ENCODE results near the gene TFR2. TPM values are rescaled to one million over a fixed set of nuclear protein-coding genes. Genes with fewer than 3 reads are reported as not detected.

Gene TFR2
- total and polyA plus RNA-seq, 2 experiments from 2014 or later, result 3.7 to 4.2 TPM

GRCh38 chr7:100679129-100679926 lies 38.0 kb upstream of the TFR2 start (continued):
- TF ChIP-seq ZNF462 (CRISPR knock-in tag; IDR thresholded peaks at IDR 0.05), result no peak

- H3K27ac Mint-ChIP-seq, result peak overlapping the region; percentile 37; the same call in 1 of the 2 replicates
Measured at GRCh38 chr7:100678291-100678984, 37.1 kb upstream of the TFR2 start.

More at GRCh38 chr7:100678291-100678984, 37.1 kb upstream of the TFR2 start:
- Histone ChIP-seq H3F3A (replicated peaks; ENCODE audit: low read depth) (peaks cover 40% of the 10 kb centered on the region), H3K4me2 (no peak overlapping the region), H3K36me3 (ENCODE audit: insufficient read depth) (no peaks in the 10 kb centered on the region; the same call in 1 of the 2 replicates), H3K27ac (ENCODE audit: low read depth) (peak overlapping the region; percentile 39; the same call in 1 of the 2 replicates), H3K4me1 (ENCODE audit: insufficient read depth) (peaks cover 11% of the 10 kb centered on the region), H3K79me2 (replicated peaks; ENCODE audit: insufficient read depth) (no peaks in the 10 kb centered on the region), H4K20me1 (replicated peaks; ENCODE audit: insufficient read depth) (no peaks in the 10 kb centered on the region; the same call in 1 of the 2 replicates), H3K27me3 (ENCODE audit: insufficient read depth) (no peaks in the 10 kb centered on the region), H3K9me2 (ENCODE audit: insufficient read depth) (no peaks in the 10 kb centered on the region), H2AFZ (no peak overlapping the region), H3K4me3 (no peak overlapping the region)
- ATAC-seq (peak; percentile 2; the same call in 2 of the 3 replicates), DNase-seq (ENCODE audit: low spot score) (no peak)
- peaks cover 19% of the 10 kb centered on the region for H3K27me3 Mint-ChIP-seq (ENCODE audit: insufficient read depth, low read depth, poor library complexity)
- H3K4me3 Mint-ChIP-seq, result no peak overlapping the region
- H3K4me1 Mint-ChIP-seq, result peaks cover 11% of the 10 kb centered on the region
- H3K9me3 Mint-ChIP-seq, result no peaks in the 10 kb centered on the region
- H3K36me3 Mint-ChIP-seq (ENCODE audit: low read depth), result peaks cover 46% of the 10 kb centered on the region
- TF ChIP-seq POLR2AphosphoS5 (IDR thresholded peaks at IDR 0.05; ENCODE audit: low read depth) (peak; percentile 12; the same call in 1 of the 2 replicates), CTCF (conservative IDR thresholded peaks at IDR 0.05; ENCODE audit: low read depth in 2 of 2) (no peak), ZNF114 (CRISPR knock-in tag; IDR thresholded peaks at IDR 0.05) (no peak), STAT1 (IDR thresholded peaks at IDR 0.05; ENCODE audit: unreplicated experiment) (no peak)

Data from GM23338 (cell line).